GM18508 (cell line): Measurements from ENCODE around the gene SLC35F2.
"Not testable (repeated sequence)": the region's sequence is repeated elsewhere in the genome, so short reads cannot be mapped to it uniquely, and the experiment has no call there.

Experiments
- ATAC-seq: cut with Tn5 transposase; IDR thresholded peaks from one replicate; pipeline ENCODE4 v1.9.1; 2021; ENCODE audit warnings: moderate number of reproducible peaks; ENCODE audit not compliant: insufficient read depth, unreplicated experiment

Gene SLC35F2

DNA sequence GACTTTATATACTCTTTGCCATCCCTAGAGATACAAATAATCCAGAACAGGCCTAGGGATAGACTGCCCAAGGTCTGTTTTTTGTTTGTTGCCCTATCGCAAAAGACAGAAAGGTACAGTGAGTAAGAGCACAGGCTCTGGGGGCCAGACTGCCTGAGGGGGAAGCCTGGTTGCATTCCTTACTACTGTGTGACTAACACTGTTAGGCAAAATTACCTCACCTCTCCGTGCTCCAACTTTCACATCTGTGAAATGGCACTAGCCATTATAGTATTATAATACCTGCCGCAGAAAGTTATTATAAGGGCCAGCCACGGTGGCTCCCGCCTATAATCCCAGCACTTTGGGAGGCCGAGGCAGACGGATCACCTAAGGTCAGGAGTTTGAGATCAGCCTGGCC is 14.5 kb downstream of the SLC35F2 start:
- ATAC-seq = no peak

DNA sequence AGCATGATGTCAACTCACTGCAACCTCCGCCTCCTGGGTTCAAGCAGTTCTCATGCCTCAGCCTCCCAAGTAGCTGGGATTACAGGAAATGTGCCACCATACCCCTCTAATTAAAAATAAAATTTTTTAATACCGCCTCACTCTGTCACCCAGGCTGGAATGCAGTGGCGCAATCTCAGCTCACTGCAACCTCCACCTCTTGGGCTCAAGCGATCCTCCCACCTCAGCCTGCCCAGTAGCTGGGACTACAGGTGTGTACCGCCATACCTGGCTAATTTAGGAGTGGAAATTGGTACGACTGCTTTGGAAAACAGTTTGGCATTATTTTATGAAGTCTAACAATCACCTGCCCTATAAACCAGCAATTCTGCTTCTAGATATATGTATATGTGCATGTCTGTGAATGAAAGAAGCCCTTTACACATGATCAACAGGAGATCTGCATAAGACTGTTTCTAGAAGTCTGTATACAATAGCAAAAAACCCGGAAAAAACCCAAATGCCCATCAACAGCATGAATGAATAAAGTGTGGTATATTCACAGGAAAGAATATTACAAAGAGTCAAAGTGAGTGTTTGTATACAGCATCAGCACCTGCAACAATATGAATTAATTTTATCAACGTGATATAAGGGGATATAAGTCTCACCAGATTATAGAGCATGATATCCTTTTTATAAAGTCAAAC is 16.0 kb downstream of the SLC35F2 start:
- no peak for ATAC-seq

DNA sequence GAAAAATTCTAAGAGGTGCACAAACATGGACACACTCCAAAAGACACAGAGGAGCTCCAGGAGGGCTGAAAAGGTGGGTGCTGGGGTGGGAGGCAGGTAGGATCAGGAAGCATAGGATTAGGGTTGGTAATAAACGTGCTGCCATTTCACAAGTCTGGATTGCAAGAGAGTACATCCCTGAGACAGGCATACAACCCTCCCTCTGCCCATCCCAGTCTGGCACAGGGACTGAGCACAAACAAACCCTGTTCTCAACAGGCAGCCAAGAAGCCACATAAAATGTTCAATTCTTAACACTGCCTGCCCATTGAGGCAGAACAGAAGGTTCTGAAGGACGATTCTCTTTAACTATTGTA is 18.5 kb downstream of the SLC35F2 start:
- peak; percentile 17 for ATAC-seq

DNA sequence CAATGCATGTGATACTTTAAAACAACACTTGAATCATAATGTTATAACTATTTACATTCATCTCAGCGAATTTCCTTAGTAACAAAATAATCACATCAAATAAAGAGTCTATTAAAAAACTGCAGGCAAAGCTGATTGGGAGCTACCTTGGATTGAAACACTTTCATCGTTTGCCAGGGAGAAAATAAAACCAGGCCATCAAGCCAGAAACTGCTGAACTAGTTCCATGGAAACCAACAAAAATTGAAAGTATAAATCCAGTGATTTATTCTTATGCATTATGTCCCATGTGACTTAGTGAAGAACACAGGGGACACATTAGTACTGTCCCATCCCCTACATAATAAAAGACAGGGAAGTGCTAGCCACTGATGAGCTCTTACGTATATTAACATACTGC is 21.7 kb downstream of the SLC35F2 start:
- no peak for ATAC-seq

DNA sequence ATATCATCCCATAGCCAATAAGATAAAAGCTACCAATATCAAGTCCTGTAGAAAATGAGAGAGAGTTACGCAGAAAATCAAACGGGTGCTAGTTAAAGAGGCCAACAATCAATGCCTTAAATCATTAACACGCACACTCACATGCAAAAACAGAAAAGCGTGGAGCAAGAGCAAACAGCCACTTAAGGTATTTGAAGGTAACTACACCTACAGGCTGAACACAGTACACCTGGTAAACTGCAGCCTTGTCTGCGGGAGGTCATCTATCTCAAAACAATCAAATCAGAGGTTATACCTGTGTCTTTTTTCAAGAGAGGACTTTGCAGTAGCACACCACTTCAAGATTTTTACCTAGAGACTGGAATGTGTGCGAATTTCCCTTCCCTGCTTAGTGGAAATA is 23.6 kb downstream of the SLC35F2 start:
- ATAC-seq = no peak

DNA sequence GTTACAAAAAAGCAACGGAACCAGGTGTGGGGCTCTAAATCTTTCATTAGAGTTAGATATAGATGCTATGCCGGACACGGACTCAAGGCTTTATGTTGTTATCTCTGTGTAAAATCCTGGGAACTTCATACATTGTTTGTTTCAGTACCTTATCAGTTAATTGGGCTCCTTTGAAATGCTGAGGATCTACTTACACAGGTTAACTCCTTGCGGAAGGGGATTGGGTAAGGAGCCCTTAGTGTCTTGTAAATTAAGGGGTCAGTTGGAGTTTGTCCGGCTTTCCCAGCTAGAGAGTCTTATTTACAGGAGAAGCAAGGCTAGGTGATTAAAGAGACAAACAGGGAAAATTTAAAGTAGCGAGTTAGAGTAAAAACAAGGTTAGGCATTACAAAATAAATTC is 24.7 kb downstream of the SLC35F2 start:
- not testable (repeated sequence) for ATAC-seq

DNA sequence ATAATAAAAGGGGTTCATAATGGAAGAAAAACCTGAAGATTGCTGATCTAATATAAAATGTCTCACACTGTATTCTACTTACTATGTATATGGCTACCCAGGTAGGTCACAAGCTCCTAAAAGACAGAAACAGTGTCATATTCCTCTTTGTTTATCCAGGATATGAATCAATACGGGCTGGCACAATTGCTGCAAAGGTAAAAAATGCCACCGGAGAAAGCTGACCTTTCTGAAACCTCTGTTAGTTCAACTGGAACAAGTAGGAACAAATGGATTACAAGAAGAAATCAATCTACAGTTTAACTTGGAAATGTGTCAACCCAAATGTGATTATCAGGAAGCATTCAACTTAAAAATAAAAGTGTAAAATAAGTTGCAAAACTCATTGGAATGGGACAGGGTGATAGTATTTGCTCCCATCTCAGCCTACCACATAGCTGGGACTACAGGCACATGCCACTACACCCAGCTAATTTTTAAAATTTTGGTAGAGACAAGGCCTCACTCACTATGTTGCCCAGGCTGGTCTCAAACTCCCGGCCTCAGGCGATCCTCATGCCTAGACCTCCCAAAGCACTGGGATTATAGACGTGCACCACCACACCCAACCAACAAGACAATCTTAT is 27.6 kb downstream of the SLC35F2 start:
- no peak for ATAC-seq

DNA sequence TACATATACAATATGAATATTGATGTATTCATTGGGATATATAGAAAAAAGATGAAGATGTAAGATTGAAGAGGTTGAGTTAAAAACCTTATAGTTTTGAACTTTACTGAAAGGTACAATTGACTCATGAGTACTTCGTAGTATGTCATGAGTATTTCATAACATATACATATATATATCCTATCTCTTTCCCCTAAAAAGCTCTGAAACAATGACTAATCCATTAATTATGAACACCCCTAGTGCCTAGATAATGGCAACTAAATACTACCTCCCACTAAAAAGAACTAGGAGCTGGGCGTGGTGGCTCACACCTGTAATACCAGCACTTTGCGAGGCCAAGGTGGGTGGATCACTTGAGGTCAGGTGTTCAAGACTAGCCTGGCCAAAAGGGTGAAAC is 31.5 kb downstream of the SLC35F2 start:
- ATAC-seq = no peak

DNA sequence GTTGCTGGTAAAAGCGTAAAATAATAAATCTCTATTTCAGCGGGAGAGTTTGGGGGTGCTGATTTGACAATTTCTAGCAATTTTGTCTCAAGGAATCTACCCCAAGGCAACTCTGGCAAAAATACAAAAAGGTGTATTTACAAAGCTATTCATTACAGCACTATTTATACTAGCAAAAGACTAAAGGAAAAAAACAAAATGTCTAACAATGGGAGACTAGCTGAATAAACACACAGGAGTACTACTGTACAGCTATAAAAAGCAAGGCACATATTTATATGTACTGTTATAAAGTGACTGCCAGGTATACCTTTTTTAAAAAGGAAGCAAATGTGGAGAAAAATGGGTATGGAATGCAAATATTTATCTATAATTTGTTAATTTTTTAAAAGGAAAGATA is 32.7 kb downstream of the SLC35F2 start:
- ATAC-seq = no peak

DNA sequence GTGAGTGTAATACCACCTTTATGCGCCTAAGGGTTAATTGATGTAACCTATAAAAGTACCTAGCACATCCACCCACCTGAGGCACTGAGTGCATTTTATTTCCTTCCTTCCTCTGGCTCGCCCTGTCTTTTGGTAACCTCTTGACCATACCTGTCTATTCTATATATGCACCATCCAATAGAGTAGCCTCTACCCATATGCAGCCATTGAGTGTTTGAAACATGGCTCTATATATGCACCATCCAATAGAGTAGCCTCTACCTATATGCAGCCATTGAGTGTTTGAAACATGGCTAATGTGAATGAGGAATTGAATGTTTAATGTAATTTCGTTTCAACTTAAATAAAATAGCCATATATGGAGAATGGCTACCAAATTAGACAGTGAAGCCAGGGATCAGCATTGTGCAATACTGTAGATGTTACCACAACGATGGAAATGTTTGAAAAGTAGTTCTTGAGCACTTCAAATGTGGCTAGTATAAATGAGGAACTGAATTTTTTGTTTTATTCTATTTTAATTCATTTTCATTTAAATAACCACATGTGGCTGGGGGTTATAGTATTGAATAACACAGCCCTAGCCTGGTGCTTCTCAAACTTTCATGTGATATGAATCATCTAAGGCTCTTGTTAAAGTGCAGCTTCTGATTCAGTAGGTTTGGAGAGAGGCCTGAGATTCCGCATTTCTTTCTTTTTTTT is 33.8 kb downstream of the SLC35F2 start:
- ATAC-seq = no peak

DNA sequence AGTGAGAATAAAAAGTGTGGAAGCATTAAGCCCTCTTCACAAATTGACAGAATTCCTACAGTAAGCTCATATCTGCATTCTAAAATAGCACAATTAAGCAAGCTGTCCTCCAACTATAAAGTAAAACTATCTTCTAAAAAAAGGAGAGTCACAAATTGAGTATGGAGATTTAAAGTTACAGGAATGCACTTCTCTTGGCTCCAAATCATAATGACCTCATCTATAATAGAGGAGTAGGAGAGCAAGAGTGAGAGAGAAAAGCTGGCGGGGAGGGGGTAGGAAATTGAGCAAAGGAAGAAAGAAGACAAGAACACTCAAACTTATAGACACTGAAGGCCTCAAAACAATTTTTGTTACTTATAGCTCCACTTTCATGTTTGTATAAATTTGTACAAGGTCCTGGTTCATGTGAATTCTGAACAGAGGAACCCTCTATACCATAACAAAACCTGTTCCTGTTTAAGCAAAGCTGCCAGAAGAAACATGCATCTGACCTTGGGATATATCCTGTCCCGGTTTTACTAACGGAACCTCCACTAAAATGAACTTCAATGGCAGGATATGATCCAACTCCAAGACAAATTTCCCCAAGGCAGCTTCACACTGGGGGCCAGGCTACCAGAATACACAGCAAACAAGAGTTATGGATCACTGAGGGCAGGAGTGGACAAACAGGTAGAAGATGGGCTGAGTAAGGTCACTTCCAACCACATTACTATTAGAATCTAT is 37.2 kb downstream of the SLC35F2 start:
- ATAC-seq = no peak

DNA sequence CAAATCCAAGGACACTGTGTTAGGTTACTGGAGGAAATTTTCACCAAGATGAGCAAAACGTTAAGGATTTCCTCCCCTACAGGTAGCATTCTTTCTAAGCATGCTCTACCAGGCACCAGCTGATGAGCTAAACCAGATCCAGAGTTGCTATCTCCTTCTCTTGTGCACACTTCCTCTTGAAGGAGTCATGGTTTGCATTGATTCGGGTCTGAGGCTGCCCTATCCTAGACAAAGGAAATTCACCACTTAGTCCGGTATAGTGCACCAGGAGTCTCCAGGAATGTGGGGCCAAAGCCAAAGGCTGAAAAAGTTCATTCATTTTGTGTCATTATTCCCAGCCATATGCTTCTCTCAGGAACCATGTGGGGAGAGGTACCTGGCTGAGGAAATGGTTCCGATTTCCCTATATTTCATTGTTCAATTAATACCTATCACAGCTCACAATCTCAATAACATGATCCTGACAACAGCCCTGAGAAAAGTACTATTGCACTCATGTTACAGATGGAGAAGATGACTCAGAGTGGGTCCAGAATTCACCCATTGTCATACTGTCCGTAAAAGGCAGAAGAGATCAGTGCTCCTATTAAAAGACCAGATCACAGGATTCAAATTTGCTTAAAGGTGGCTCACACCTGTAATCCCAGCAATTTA is 39.1 kb downstream of the SLC35F2 start:
- ATAC-seq = no peak

DNA sequence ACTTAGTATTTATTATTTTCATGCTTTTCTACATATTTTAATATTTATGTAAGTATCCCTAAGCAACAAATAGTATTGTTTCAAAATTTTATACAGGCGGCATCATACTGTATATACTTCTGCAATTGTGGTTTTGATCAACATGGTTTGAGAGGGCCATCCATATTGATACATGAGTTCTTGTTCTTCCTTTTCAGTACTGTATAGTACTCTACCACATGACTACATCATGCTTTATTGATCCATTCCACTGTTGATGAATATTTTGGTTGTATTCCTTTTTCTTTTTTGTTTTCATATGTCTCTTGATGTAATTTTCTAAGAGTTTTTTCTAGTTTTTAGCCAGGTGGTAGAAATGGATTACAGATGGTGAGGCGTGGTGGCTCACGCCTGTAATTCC is 40.1 kb downstream of the SLC35F2 start:
- no peak for ATAC-seq

DNA sequence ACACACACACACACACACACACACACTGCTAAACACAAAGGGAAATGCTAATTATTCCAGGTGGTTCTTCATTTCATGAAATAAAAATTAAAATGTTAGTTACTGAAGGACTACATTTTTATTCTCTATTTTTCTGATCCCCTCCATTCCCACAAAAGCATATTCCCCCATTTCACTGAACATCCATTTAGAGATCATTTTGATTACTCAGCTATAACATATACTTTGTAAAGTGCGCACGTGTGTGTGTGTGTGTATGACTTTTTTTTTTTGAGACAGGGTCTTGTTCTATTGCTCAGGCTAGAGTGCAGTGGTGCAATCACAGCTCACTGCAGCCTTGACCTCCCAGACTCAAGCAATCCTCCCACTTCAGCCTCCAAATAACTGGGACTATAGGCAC is 42.6 kb downstream of the SLC35F2 start:
- no peak for ATAC-seq

DNA sequence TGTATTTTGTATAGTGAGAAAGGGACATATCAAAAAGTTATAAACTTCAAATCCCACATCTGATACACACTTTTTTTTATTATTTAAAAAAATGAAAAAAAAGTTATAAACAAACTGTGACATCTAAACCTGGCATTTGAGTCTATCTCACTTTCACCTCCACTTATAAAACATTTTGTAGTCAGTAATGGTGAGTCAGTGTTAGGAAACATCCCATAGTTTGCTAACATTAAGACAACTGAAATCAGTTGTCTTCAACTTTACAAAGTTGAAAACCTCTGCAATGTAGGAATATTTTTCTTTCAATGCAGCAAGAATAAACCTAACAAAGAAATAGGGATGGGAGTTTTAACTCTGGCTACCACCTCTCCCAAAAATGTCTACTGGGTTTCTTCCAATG is 47.7 kb downstream of the SLC35F2 start:
- ATAC-seq = no peak

DNA sequence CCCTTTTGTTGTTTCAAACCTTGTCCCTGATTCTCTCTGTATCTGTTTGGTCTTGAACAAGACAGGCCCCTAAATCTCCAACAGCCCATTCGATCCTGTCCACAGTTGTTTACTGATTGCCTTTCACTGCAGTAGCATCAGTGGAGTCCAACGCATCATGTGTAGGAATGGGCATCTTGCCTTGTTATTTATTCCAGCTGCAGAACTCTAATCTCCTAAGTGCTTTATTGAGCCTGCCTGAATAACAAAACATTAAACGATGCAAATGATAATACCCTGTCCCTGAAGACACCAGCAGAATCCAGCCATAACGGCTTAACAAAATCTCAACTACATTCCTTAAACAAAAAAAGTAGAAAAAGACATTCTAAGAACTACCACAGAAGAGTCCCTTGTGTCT is 50.1 kb downstream of the SLC35F2 start:
- no peak for ATAC-seq

DNA sequence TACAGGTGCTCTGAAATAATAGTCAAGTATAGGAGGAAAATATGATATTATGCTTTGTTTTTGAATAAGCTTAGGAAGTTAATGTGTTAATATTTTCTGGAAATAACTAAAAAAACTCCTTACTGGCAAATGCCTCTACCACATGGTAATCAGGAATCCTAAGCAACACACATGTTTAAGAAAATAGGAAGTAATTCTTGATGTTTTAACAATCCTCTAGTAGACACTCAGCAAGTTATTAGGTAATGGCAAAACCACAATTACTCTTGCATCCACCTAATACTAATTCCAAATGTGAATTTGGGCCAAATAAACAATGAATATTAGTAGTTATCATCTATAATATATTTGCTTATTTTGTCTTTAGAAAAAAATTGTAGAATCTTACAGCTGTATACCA is 53.6 kb downstream of the SLC35F2 start:
- ATAC-seq = no peak

DNA sequence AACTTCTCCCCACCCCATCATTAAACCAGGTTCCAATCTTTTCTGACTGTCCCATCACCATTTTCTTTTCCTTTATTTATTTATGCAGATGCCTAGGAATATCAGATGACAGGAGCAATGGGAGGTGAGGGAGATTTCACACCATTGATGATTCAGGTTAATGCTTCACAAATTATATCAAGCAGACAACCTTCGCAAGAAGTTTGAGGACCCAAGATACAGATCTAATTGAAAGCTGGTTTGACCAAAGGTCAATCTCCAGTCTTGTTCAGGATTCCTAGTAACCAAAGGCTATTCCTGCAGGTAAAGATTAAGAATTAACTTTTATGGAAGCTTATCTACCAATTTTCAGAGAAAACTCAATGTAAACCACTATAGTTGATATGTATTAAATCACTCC is 54.4 kb downstream of the SLC35F2 start:
- no peak for ATAC-seq

DNA sequence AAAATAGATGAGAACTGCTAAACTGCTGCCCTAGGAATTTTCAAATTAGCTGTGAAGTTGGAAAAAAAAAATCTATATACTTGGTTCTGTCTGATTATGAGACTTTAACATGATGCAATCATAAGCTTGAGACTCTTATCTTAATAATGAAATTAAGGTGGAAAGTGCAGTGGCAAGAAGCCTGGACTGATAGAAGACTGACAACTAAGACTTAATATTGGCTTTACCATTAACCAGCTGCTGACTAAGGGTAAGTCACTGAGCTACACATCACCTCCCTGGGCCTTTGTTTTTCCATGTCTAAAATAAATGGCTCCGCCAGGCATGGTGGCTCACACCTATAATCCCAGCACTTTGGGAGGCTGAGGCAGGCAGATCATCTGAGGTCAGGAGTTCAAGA is 56.9 kb downstream of the SLC35F2 start:
- ATAC-seq = no peak

DNA sequence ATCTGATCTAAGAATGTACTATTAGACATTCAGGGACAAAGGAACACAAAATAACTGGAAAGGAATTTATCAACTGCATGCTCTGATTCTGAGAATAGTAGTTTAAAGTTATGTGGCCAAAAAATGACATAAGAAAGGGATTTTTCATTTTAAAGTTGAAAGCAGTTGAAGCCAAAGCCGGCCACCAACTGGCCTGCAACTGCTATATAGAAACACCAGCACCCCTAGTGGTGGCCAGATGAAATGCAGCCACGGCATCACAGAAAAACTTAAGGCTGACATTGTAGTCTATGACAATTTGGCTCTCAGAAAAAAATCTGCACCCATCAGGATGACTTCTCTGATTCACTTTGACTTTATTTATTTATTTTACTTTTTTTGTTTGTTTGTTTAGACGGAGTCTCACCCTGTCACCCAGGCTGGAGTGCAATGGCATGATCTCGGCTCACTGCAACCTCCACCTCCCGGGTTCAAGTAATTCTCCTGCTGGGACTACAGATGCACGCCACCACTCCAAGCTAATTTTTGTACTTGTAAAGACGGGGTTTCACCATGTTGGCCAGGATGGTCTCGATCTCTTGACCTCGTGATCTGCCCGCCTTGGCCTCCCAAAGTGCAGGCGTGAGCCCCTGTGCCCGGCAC is 59.2 kb downstream of the SLC35F2 start:
- ATAC-seq = peak; percentile 73
